Mucosa of descending colon (tissue), 3 donors: ENCODE data around the gene UNKL. TPM values are rescaled to one million over a fixed set of nuclear protein-coding genes. Genes with fewer than 3 reads are reported as not detected.

ENCODE experiments used
- ATAC-seq: fragments of 200-7000 bp; cut with Tn5 transposase; one replicate; pipeline ENCODE4 v1.9.1; 2020; ENCODE audit warnings: mild to moderate bottlenecking, moderate library complexity
- DNase-seq, 3 donors: peaks; one replicate each; pipeline ENCODE4 v3.0.0-alpha.2; 2020
- H3K36me3 ChIP-seq: fragments of 200-600 bp; one replicate; pipeline ENCODE4 v1.8.0; 2021; ENCODE audit warnings: low read depth, mild to moderate bottlenecking
- H3K4me1 ChIP-seq: fragments of 200-600 bp; one replicate; pipeline ENCODE4 v1.8.0; 2021; ENCODE audit warnings: low read depth, mild to moderate bottlenecking
- H3K4me3 ChIP-seq: fragments of 200-600 bp; one replicate; pipeline ENCODE4 v1.8.0; 2021; ENCODE audit warnings: mild to moderate bottlenecking
- H3K9me3 ChIP-seq: fragments of 200-600 bp; one replicate; pipeline ENCODE4 v1.8.0; 2021; ENCODE audit warnings: mild to moderate bottlenecking
- CTCF ChIP-seq: fragments of 200-600 bp; IDR thresholded peaks from one replicate; pipeline ENCODE4 v1.8.0; 2022; ENCODE audit warnings: antibody characterized with exemption, mild to moderate bottlenecking
- intact Hi-C, 2 donors: fragments of 100-400 bp; cut with DNase I in 1 of 2; cut with micrococcal nuclease in 1 of 2; formaldehyde crosslinking; loops; one replicate each; pipeline versions ENCODE4 v1.11.0 to v1.11.1; 2022; cut with DNase I, micrococcal nuclease
- total RNA-seq, 3 donors: library from RNA; stranded (reverse); fragmentation: NEBNext Ultra II Directional in 2 of 3; extraction: Animal tissue kit (Norgen Biotek cat#: 25700) in 2 of 3; gene quantifications; one replicate each; pipeline versions ENCODE4 v1.2.1 to v1.2.4, GENCODE V29; 2021 to 2023
- donor health status: DM: no; HTN: no; CAD: no; lungs with moderate emphysema.
- donor health status: DM: no; HTN: no; CAD: no.
- donor health status: DM: no; HTN: yes; CAD: no.

The UNKL gene
- total RNA-seq, 3 donors from 2014 or later = 16.2 to 36.5 (median 28.2) TPM

- no peak for ATAC-seq
- no peaks in the 10 kb centered on the region for H3K9me3 ChIP-seq
These were observed 73.6 kb downstream of the UNKL start for GRCh38 chr16:1340730-1341494.

GRCh38 chr16:1338855-1339675, 75.4 kb downstream of the UNKL start:
- Histone ChIP-seq H3K4me3 (no peak overlapping the region), H3K36me3 (no peaks in the 10 kb centered on the region), H3K9me3 (no peaks in the 10 kb centered on the region), H3K4me1 (peaks cover 22% of the 10 kb centered on the region)
- DNase-seq = no peak
- ATAC-seq = no peak
- intact Hi-C loops = no loop called here
- TF ChIP-seq CTCF = no peak

More at GRCh38 chr16:1340730-1341494, 73.6 kb downstream of the UNKL start:
- no peak for TF ChIP-seq CTCF
- H3K4me1 ChIP-seq = peaks cover 20% of the 10 kb centered on the region
- intact Hi-C loops = no loop called here
- no peaks in the 10 kb centered on the region for H3K36me3 ChIP-seq
- H3K4me3 ChIP-seq = no peak overlapping the region
- no peak for DNase-seq

- Histone ChIP-seq H3K36me3 (no peaks in the 10 kb centered on the region), H3K4me1 (peaks cover 20% of the 10 kb centered on the region), H3K4me3 (no peak overlapping the region), H3K9me3 (no peaks in the 10 kb centered on the region)
- ATAC-seq (no peak), DNase-seq (peak in 2 of 3 donors; percentile 70 to 74)
- intact Hi-C loops = no loop called here
- peak; percentile 22 for TF ChIP-seq CTCF
These were observed 76.3 kb downstream of the UNKL start for GRCh38 chr16:1338119-1338730.

- TF ChIP-seq CTCF = no peak
- no peaks in the 10 kb centered on the region for H3K9me3 ChIP-seq
- intact Hi-C loops = no loop called here
- H3K4me1 ChIP-seq = peaks cover 16% of the 10 kb centered on the region
- no peak overlapping the region for H3K4me3 ChIP-seq
- ATAC-seq = no peak
- H3K36me3 ChIP-seq = no peaks in the 10 kb centered on the region
- no peak for DNase-seq
These were observed 77.0 kb downstream of the UNKL start for GRCh38 chr16:1337486-1337885.

GRCh38 chr16:1336619-1337018, 77.9 kb downstream of the UNKL start:
- Histone ChIP-seq H3K4me3 (no peak overlapping the region), H3K4me1 (peaks cover 19% of the 10 kb centered on the region), H3K36me3 (no peaks in the 10 kb centered on the region), H3K9me3 (no peaks in the 10 kb centered on the region)
- no peak for DNase-seq
- TF ChIP-seq CTCF = no peak
- ATAC-seq = no peak
- intact Hi-C loops = no loop called here
